Activated CD4-positive, alpha-beta T cell treated with anti-CD3 and anti-CD28 coated beads, Interleukin-10, Interleukin-2, amounts not matched to agents 100 ng/mL and 50 ng/mL, durations not matched to agents 16 hours and 8 hours (primary cell): ENCODE results near the gene CRIP1.

Experiments
- DNase-seq: peaks from one replicate; pipeline ENCODE4 v3.0.0-alpha.2; 2020

CRIP1 gene

GRCh38 chr14:105495101-105495989 lies 8.7 kb downstream of the CRIP1 start:
- DNase-seq = no peak

DNA sequence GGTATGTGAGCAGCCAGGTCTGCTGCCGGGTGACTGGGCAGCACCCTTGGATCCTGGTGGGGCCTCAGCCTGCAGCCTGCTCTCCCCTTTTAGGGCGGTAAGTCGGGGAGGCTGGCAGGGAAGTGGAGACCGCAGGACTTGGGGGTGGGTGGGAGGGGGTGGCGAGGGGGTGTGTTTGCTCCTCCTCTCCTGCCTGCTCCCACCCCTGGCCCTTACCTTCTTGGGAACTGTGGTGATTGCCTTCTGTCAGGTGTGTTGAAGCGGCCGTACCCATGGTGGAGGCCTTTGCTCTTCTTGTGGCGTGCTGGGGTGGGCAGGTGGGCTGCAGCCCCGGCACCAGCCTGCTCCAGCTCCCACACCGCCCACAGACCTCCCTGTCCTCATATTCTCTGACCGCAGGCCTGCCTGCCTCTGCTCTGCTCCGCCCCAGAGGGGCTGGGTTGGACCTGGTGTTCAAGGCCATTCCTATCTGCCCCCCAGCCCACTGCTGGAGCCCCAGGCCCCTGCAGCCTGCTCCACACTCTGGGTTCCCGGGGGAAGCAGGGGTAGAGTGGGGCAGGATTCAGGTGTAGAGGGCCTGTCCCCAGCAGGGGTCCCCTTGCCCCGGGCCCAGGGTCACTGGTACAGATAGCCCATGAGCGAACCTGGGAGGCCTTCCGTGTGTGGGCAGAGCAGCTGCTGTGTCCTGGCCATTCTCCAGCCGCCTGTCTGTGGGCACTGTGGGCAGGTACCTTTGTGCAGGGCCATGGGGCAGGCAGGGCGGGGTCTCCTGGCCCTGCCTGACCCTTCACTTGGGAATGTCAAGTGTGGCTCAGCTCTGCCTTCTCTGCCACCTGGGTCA lies 9.5 kb downstream of the CRIP1 start:
- no peak for DNase-seq

DNA sequence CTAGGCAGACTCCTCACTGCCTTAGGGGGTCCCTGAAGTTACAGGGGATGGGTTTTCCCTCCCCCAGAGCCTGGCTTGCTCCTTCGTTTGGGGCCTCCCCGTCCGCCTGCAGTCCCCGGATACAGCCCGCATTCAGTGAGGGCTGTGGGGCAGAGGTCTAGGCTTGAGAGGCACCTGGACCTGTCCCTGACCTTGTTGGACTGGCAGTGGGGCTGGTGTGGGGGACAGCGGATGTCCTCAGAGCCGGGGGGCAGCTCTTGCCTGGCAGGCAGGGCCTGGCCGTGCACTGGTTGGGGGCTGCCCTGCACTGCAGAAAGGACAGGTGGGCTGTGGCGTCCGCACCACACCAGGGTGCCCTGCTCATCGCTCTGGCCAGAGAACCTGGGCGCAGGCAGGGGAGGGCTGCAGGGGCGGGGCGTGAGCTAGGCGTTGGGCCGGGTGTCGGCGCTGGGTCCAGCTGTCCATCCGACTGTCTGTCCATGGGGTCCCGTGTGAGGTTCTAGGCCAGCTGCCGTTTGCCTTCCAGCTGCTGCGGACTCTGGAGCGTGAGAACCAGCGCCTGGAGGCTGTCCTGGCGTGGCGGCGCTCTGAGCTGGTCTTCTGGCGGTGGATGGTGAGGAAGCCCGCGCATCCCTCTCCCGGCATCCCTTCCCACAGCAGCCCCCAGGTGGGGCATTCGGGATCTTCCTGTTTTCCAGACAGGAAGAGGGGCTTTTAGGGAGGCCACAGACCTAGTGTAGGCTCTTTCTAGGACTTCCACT lies 10.3 kb downstream of the CRIP1 start:
- DNase-seq = no peak

- DNase-seq = no peak
Measured at GRCh38 chr14:105497671-105498429, 11.2 kb downstream of the CRIP1 start.

- no peak for DNase-seq
Measured at GRCh38 chr14:105498430-105499255, 12.0 kb downstream of the CRIP1 start.

DNA sequence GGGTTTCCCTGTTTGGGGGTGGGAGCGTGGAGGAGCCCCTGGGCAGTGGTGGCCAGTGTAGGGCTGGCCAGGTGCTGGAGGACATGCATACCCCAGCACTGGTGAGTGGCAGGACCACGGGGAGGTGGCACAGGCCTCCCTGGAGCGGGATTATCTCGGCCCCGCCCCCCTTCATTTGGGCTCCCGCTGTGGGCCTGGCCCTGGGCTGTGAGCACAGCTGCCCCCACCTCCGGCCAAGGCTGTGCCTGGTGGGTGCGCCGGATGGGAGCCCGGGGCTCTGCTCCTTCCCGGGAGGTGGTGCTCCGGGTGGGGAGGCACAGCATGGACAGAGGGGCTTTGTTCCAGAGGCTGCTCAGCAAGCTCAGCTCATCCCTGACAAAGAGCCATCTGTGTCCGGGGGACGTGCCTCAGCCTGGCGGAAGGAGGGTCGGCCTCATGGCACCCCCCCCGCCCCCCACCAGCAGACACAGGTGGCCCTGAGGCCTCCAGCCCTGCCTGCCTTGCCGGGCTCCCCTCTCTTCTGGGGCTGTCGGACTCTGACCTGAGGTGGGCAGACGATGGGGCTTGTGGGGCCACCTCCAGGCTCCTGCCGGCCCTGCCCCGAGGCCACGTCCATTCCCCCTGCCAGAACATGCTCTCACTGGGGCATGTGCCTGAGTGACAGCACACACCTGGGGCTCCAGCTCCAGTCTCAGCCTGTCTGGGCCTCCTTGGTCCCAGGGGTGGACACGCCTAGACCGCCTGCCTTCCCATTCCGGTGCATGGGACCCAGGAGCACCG lies 12.8 kb downstream of the CRIP1 start:
- no peak for DNase-seq

DNA sequence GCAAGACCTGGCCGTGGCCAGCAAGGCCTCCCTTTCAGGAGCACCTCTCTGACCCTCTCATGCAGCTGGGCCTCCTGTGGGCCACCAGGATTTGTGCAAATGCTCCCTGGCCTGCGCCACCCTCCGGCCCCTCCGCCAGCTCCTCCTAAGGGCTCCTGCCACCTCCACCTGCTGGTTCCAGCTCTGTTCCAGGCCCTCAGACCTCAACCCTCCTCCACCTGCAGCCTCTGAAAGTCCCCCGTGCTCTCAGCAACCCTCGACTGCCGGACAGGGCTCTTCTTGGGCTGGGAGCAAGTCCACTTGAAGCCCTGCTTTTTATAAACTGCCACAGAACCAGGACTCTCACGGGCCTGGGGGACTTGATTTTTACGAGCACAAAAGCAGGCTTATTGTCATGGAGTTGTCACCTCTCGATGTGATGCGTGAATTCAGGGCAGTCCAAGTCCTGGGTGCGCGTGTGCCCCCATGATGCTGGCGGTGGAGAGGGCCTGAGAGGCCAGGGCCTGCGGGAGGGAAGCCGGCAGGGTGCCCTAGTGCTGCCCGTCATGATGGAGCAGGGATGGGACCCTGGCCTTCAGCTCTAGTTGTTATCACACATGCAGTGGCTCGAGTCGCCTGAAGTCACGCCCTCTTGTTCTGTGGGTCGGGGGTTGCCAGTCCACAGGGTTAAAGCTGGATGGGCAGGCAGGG lies 13.5 kb downstream of the CRIP1 start:
- DNase-seq = no peak

DNA sequence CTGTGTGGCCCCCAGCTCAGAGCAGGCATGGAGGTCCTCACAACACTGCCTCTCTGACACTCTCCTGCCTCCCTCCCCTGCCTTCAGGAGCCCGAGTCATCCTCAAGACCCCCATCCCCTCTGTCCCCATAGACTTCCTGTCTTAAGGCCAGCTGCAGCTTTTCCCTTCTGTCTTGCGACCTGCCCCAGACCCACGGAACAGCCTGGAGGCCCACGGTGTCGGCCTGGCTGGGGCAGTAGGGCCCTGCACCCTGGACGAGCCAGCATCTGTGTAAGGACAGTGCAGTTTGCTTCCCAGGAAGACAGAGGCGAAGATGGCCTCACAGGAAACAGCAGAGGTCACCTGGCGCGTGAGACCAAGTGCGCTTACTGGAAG lies 14.0 kb downstream of the CRIP1 start:
- no peak for DNase-seq

GRCh38 chr14:105501504-105502291 lies 15.0 kb downstream of the CRIP1 start:
- DNase-seq = no peak

GRCh38 chr14:105502446-105503295 lies 16.0 kb downstream of the CRIP1 start:
- no peak for DNase-seq

GRCh38 chr14:105503296-105503640 lies 16.6 kb downstream of the CRIP1 start:
- DNase-seq = no peak

GRCh38 chr14:105503935-105504692 lies 17.4 kb downstream of the CRIP1 start:
- no peak for DNase-seq

DNA sequence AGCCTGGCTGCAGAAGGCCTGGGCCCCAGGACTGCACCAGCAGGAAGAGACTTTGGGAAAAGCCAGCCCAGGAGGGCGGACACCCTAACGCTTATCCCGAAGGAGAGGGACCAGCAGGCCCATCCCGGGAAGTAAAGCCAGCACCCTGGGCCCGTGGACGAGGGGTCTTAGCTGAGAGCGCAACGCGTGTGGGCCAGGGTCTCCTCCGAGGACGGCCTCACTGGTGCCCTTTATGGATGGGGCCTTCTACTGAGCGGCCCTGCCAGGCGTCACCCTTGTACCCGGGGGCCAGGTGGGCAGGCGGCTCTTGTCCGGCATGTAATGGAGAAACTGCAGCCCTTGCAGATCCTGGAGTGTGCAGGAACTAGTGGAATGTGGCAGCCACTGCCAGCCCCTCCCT lies 18.4 kb downstream of the CRIP1 start:
- DNase-seq = no peak

GRCh38 chr14:105507247-105507646 lies 20.6 kb downstream of the CRIP1 start:
- DNase-seq = no peak

DNA sequence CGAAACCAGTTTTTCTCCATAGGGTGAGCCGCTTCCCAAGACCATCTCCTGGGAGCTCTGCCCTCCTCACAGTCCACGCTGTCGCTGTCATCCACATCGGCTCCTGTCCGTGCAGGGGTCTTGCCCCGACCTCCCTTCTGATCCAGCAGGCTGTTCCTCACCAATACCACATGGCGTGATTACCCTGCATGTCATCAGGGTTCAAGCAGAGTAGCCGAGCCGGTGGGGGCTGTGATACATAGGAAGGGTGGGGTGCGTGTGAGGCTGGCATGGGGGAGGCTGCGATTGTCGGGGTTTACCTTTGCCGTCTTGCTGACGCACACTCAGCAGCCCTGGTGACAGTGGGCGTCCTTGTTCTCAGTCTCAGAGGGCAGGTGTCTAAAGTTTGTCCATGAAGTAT lies 21.4 kb downstream of the CRIP1 start:
- no peak for DNase-seq

DNA sequence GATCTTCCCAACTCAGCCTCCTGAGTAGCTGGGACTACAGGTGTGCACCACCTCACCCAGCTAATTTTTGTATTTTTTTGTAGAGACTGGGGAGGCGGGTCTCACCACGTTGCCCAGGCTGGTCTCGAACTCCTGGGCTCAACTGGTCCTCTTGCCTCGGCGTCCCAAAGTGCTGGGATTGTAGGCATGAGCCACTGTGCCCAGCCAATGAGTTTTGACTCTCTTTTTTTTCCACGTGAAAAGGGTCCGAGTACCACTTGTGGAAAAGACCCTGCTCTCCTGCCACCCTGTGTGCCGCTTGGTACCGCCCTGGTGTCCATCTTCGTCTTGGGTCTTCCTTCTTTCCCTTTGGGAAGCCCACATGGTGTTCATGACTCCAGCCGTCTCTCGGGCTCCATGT lies 21.9 kb downstream of the CRIP1 start:
- no peak for DNase-seq

- DNase-seq = no peak
Measured at GRCh38 chr14:105517096-105517495, 30.4 kb downstream of the CRIP1 start.
